Left renal pelvis (tissue), 4 donors: ENCODE measurements around the gene BIRC3. TPM values are rescaled to one million over a fixed set of nuclear protein-coding genes. Genes with fewer than 3 reads are reported as not detected.
"Not testable (repeated sequence)": the region's sequence is repeated elsewhere in the genome, so short reads cannot be mapped to it uniquely, and the experiment has no call there.

ENCODE experiments used
- DNase-seq, 4 donors: peaks; one replicate each; pipeline ENCODE4 v3.0.0-alpha.2; 2013; ENCODE audit warnings: low read depth in 4 of 4, low spot score in 3 of 4
- polyA plus RNA-seq, 4 donors: library from polyadenylated mRNA; unstranded; fragments of 120-200 nt; gene quantifications; one replicate each; pipeline ENCODE4 v1.2.1, GENCODE V29; 2013; ENCODE audit not compliant: insufficient read length in 4 of 4

Gene BIRC3
- polyA plus RNA-seq, 4 donors = 1.1 to 1.7 (median 1.4) TPM

- DNase-seq = no peak
Observed at GRCh38 chr11:102364991-102365390, 47.7 kb downstream of the BIRC3 start.

GRCh38 chr11:102367364-102367763 is 50.1 kb downstream of the BIRC3 start:
- no peak for DNase-seq

GRCh38 chr11:102368472-102368871 is 51.2 kb downstream of the BIRC3 start:
- DNase-seq = no peak

- not testable (repeated sequence) for DNase-seq
Observed at GRCh38 chr11:102374633-102375424, 57.5 kb downstream of the BIRC3 start.

- DNase-seq = no peak
Observed at GRCh38 chr11:102375720-102376399, 58.6 kb downstream of the BIRC3 start.

GRCh38 chr11:102377891-102378290 is 60.6 kb downstream of the BIRC3 start:
- DNase-seq = no peak

- no peak for DNase-seq
Observed at GRCh38 chr11:102378818-102379217, 61.5 kb downstream of the BIRC3 start.

GRCh38 chr11:102382384-102382783 is 65.1 kb downstream of the BIRC3 start:
- DNase-seq = no peak

GRCh38 chr11:102383839-102384238 is 66.6 kb downstream of the BIRC3 start:
- no peak for DNase-seq

GRCh38 chr11:102384419-102385079 is 67.3 kb downstream of the BIRC3 start:
- DNase-seq = no peak

GRCh38 chr11:102385085-102386007 is 68.1 kb downstream of the BIRC3 start:
- no peak for DNase-seq

GRCh38 chr11:102386136-102386734 is 69.0 kb downstream of the BIRC3 start:
- no peak for DNase-seq

- DNase-seq = no peak
Observed at GRCh38 chr11:102387043-102387781, 69.9 kb downstream of the BIRC3 start.

Other genes starting within 250 kb of the BIRC3 start
- 100 to 1,000 TPM; 160 to 207 (median 190) TPM for gene YAP1, start 207.0 kb upstream of the BIRC3 start, polyA plus RNA-seq
- gene BIRC2, start 29.7 kb downstream of the BIRC3 start, polyA plus RNA-seq = 10 to 100 TPM; 67.4 to 97.9 (median 79.3) TPM
- 100 to 1,000 TPM; 179 to 384 (median 284) TPM for gene TMEM123, start 135.3 kb downstream of the BIRC3 start, polyA plus RNA-seq
- gene MMP7, start 213.3 kb downstream of the BIRC3 start, polyA plus RNA-seq = 10 to 100 TPM in 3 of 4 donors, under 1 TPM in 1; 0.50 to 31.0 (median 25.4) TPM